Posterior cingulate gyrus (tissue), 11 donors: Measurements from ENCODE around the gene CDH4.

Source experiments
- DNase-seq, 10 donors: peaks; one replicate each; pipeline versions ENCODE4 v3.0.0 to v3.0.0-alpha.2; 2020 to 2021; ENCODE audit warnings: mixed read lengths in 3 of 10
- intact Hi-C: fragments of 100-400 bp; cut with DNase I; formaldehyde crosslinking; loops from one replicate; pipeline ENCODE4 v1.15.1; 2023

Gene CDH4

GRCh38 chr20:61640131-61640870 lies 388.2 kb downstream of the CDH4 start:
- DNase-seq, result peak in 7 of 10 donors; percentile 20 to 93 (median 48)
- intact Hi-C loops, result no loop called here

- intact Hi-C loops, result no loop called here
Observed at GRCh38 chr20:61640871-61641245, 388.8 kb downstream of the CDH4 start.

GRCh38 chr20:61643656-61644377 lies 391.8 kb downstream of the CDH4 start:
- intact Hi-C loops, result no loop called here

More at GRCh38 chr20:61640871-61641245, 388.8 kb downstream of the CDH4 start:
- peak in 2 of 10 donors; percentile 29 to 72 for DNase-seq

GRCh38 chr20:61644378-61645076 lies 392.5 kb downstream of the CDH4 start:
- intact Hi-C loops, result no loop called here

More at GRCh38 chr20:61643656-61644377, 391.8 kb downstream of the CDH4 start:
- no peak for DNase-seq

GRCh38 chr20:61645732-61646131 lies 393.7 kb downstream of the CDH4 start:
- intact Hi-C loops, result no loop called here
- no peak for DNase-seq

More at GRCh38 chr20:61644378-61645076, 392.5 kb downstream of the CDH4 start:
- peak in 3 of 10 donors; percentile 24 to 59 (median 53) for DNase-seq

GRCh38 chr20:61646453-61646852 lies 394.4 kb downstream of the CDH4 start:
- intact Hi-C loops, result no loop called here
- DNase-seq, result peak in 2 of 10 donors; percentile 6 to 68

GRCh38 chr20:61646986-61647385 lies 394.9 kb downstream of the CDH4 start:
- peak in 2 of 10 donors; percentile 55 to 69 for DNase-seq
- intact Hi-C loops, result no loop called here

GRCh38 chr20:61647702-61648101 lies 395.6 kb downstream of the CDH4 start:
- intact Hi-C loops, result no loop called here
- DNase-seq, result peak in 3 of 10 donors; percentile 19 to 64 (median 64)

GRCh38 chr20:61649105-61649859 lies 397.2 kb downstream of the CDH4 start:
- peak in 3 of 10 donors; percentile 14 to 66 (median 56) for DNase-seq
- intact Hi-C loops, result no loop called here

- intact Hi-C loops, result no loop called here
- peak in 3 of 10 donors; percentile 20 to 77 (median 44) for DNase-seq
Observed at GRCh38 chr20:61649860-61650162, 397.8 kb downstream of the CDH4 start.

GRCh38 chr20:61650912-61651733 lies 399.1 kb downstream of the CDH4 start:
- intact Hi-C loops, result no loop called here
- DNase-seq, result peak in 2 of 10 donors; percentile 57 to 69

GRCh38 chr20:61652146-61652545 lies 400.1 kb downstream of the CDH4 start:
- DNase-seq, result no peak
- intact Hi-C loops, result no loop called here

- intact Hi-C loops, result no loop called here
- DNase-seq, result peak in 1 of 10 donors; percentile 62
Observed at GRCh38 chr20:61654726-61655125, 402.7 kb downstream of the CDH4 start.

- intact Hi-C loops, result no loop called here
- peak in 1 of 10 donors; percentile 62 for DNase-seq
Observed at GRCh38 chr20:61655591-61655990, 403.5 kb downstream of the CDH4 start.

GRCh38 chr20:61656198-61656597 lies 404.1 kb downstream of the CDH4 start:
- intact Hi-C loops, result no loop called here
- peak in 1 of 10 donors; percentile 42 for DNase-seq

- intact Hi-C loops, result no loop called here
- DNase-seq, result peak in 1 of 10 donors; percentile 62
Observed at GRCh38 chr20:61657721-61658377, 405.8 kb downstream of the CDH4 start.

- peak in 1 of 10 donors; percentile 57 for DNase-seq
- intact Hi-C loops, result no loop called here
Observed at GRCh38 chr20:61658563-61658962, 406.5 kb downstream of the CDH4 start.

- no peak for DNase-seq
- intact Hi-C loops, result no loop called here
Observed at GRCh38 chr20:61659246-61659993, 407.4 kb downstream of the CDH4 start.
